ENCODE measurements around the gene SYNJ2. TPM values are rescaled to one million over a fixed set of nuclear protein-coding genes. Genes with fewer than 3 reads are reported as not detected.

Gene SYNJ2
- total and polyA plus RNA-seq, 2 donors (not counting 3 experiments of a cell fraction or from before 2014, with no cell fraction given) = 35.1 to 78.2 TPM

- dilution Hi-C loops (cut with MboI; ENCODE audit: extremely low pct_ligation_motif_present, low sequenced_read_pairs) = no loop called here
- CTCF ChIA-PET = no interaction called here
- Histone ChIP-seq H3K4me2 (ENCODE audit: insufficient read depth, low read length) (no peak overlapping the region), H3K27me3 (ENCODE audit: control insufficient read depth in 2 of 2, insufficient read depth in 2 of 2, low read length in 2 of 2) (no peaks in the 10 kb centered on the region), H3K79me2 (ENCODE audit: control insufficient read depth, insufficient read depth, low read length) (no peaks in the 10 kb centered on the region), H3K27ac (ENCODE audit: insufficient read depth, low read depth, low read length) (no peak overlapping the region), H2AFZ (ENCODE audit: low read depth, low read length) (no peak overlapping the region), H3K9me1 (replicated peaks; ENCODE audit: control insufficient read depth, extremely low read depth, insufficient read depth, low read length) (no peaks in the 10 kb centered on the region), H3K4me1 (ENCODE audit: control insufficient read depth, extremely low read depth, insufficient read depth, low read length) (peaks cover 4% of the 10 kb centered on the region), H3K9me3 (replicated peaks; ENCODE audit: control insufficient read depth, insufficient read depth, low read length) (no peaks in the 10 kb centered on the region), H3K9ac (replicated peaks; ENCODE audit: extremely low read depth, insufficient read depth, low read length) (no peak overlapping the region), H4K20me1 (replicated peaks; ENCODE audit: control insufficient read depth, extremely low read depth, insufficient read depth, low read length) (no peaks in the 10 kb centered on the region), H3K4me3 (replicated peaks in 1 of 3; ENCODE audit: insufficient read depth in 1 of 3, low read depth in 1 of 3, low read length in 3 of 3) (no peak overlapping the region), H3K36me3 (ENCODE audit: control insufficient read depth in 2 of 2, extremely low read depth in 1 of 2, insufficient read depth in 2 of 2, low read length in 2 of 2) (no peaks in the 10 kb centered on the region)
- no TSS peak for BruUV-seq (replicated peaks)
- DNase-seq (ENCODE audit: low read depth, low spot score) (no peak), FAIRE-seq (no peak)
- intact Hi-C loops (cut with micrococcal nuclease) = no loop called here
- POLR2A ChIA-PET = no interaction called here
- no peak for TF ChIP-seq CTCF (IDR thresholded peaks at IDR 0.05; ENCODE audit: extremely low read depth in 1 of 2, insufficient read depth in 1 of 2, low read depth in 1 of 2, low read length in 2 of 2)
- no peak for TF ChIP-seq EZH2 (IDR thresholded peaks at IDR 0.05; ENCODE audit: borderline replicate concordance, low read depth, low read length, severe bottlenecking)
- no peak for TF ChIP-seq MYC (IDR thresholded peaks at IDR 0.05; ENCODE audit: low read depth, low read length)
- TF ChIP-seq POLR2AphosphoS5 (IDR thresholded peaks at IDR 0.05; ENCODE audit: insufficient read depth, low read depth, low read length) = no peak
- no peak for TF ChIP-seq GATA2 (IDR thresholded peaks at IDR 0.05; ENCODE audit: insufficient read depth, insufficient read length, low read depth, low read length)
- TF ChIP-seq FOS (IDR thresholded peaks at IDR 0.05; ENCODE audit: borderline replicate concordance, insufficient read depth, low read length) = no peak
- TF ChIP-seq JUN (IDR thresholded peaks at IDR 0.05; ENCODE audit: borderline replicate concordance, insufficient read depth, insufficient read length, low read depth) = no peak
- TF ChIP-seq MAX (IDR thresholded peaks at IDR 0.05; ENCODE audit: insufficient read depth, insufficient read length) = no peak
- TF ChIP-seq POLR2A (IDR thresholded peaks at IDR 0.05; ENCODE audit: low read depth, low read length) = no peak
Measured at GRCh38 chr6:157956171-157956730, 25.4 kb upstream of the SYNJ2 start.
